HepG2 (cell line): ENCODE data around the gene RBP4. TPM values are rescaled to one million over a fixed set of nuclear protein-coding genes. Genes with fewer than 3 reads are reported as not detected.
A peak's percentile ranks its signal among the peaks of the same experiment; 100 is the strongest.

Experiments used
- GTF3A ChIP-seq: sonication (generic); formaldehyde crosslinking; conservative IDR thresholded peaks from 2 replicates; pipeline ENCODE4 v1.4.0; 2020; ENCODE audit warnings: mild to moderate bottlenecking, missing genetic modification reagents
- HNRNPK ChIP-seq: fragments of 200-400 bp; formaldehyde crosslinking; IDR thresholded peaks from 2 replicates; pipeline ENCODE4 v1.6.1; 2018; ENCODE audit warnings: low read length, low read depth, moderate library complexity, mild to moderate bottlenecking; ENCODE audit not compliant: poor library complexity, severe bottlenecking
- HOXA7 ChIP-seq: sonication (generic); formaldehyde crosslinking; IDR thresholded peaks from 2 replicates; pipeline ENCODE4 v1.8.1; 2022; ENCODE audit warnings: mild to moderate bottlenecking, missing genetic modification reagents, moderate library complexity
- KDM4B ChIP-seq: sonication (generic); formaldehyde crosslinking; IDR thresholded peaks from 2 replicates; pipeline ENCODE4 v1.4.0; 2020; ENCODE audit warnings: missing genetic modification reagents
- ZFYVE20 ChIP-seq: sonication (generic); formaldehyde crosslinking; IDR thresholded peaks from 2 replicates; pipeline ENCODE4 v1.8.0; 2023; ENCODE audit warnings: low read depth, mild to moderate bottlenecking, moderate library complexity, missing genetic modification reagents, borderline replicate concordance
- ZNF232 ChIP-seq: sonication (generic); formaldehyde crosslinking; IDR thresholded peaks from 2 replicates; pipeline ENCODE4 v1.4.0; 2020; ENCODE audit warnings: missing genetic modification reagents, borderline replicate concordance
- ZNF432 ChIP-seq: sonication (generic); formaldehyde crosslinking; IDR thresholded peaks from 2 replicates; pipeline ENCODE4 v1.5.0; 2020; ENCODE audit warnings: missing genetic modification reagents, mild to moderate bottlenecking, borderline replicate concordance
- polyA plus RNA-seq, 8 experiments: library from polyadenylated mRNA; depleted of rRNA in 3 of 8; stranded (reverse) in 7 of 8; unstranded in 1 of 8; fragments of >200 nt; fragmentation: Illumina TruSeq in 4 of 8; extraction: Trizol in 4 of 8; gene quantifications; 2 replicates each; pipeline versions ENCODE4 v1.2.1 to v1.2.3, GENCODE V29; 2011 to 2016; ENCODE audit warnings: low read depth in 4 of 8, missing spikeins in 1 of 8, mixed read lengths in 1 of 8; ENCODE audit not compliant: insufficient read depth in 1 of 8
- total RNA-seq, 5 experiments: library from RNA; depleted of rRNA; stranded (reverse); fragments of >200 nt; fragmentation: Illumina TruSeq; extraction: Trizol; gene quantifications; 2 replicates each; pipeline ENCODE4 v1.2.3, GENCODE V29; 2016; ENCODE audit warnings: low read depth in 1 of 5
- TF ChIP-seq, protein P1 (sequence below): sonication (generic); formaldehyde crosslinking; IDR thresholded peaks from 2 replicates; pipeline ENCODE4 v1.4.0; 2020; ENCODE audit warnings: low read depth, missing genetic modification reagents
- TF ChIP-seq, protein P2 (sequence below): sonication (generic); formaldehyde crosslinking; IDR thresholded peaks from 2 replicates; pipeline ENCODE4 v1.4.0; 2020; ENCODE audit warnings: missing genetic modification reagents, borderline replicate concordance
- TF ChIP-seq, protein P3 (sequence below): sonication (generic); formaldehyde crosslinking; IDR thresholded peaks from 2 replicates; pipeline ENCODE4 v1.9.0; 2021; ENCODE audit warnings: mild to moderate bottlenecking, missing genetic modification reagents
- TF ChIP-seq, protein P4 (sequence below): sonication (generic); formaldehyde crosslinking; IDR thresholded peaks from 2 replicates; pipeline ENCODE4 v1.4.0; 2020; ENCODE audit warnings: low read depth, mild to moderate bottlenecking, missing genetic modification reagents

RBP4 gene
- total and polyA plus RNA-seq, 2 of the 13 experiments (the other 11 are each of a cell fraction or from before 2014, with no cell fraction given): 642 to 931 TPM

DNA sequence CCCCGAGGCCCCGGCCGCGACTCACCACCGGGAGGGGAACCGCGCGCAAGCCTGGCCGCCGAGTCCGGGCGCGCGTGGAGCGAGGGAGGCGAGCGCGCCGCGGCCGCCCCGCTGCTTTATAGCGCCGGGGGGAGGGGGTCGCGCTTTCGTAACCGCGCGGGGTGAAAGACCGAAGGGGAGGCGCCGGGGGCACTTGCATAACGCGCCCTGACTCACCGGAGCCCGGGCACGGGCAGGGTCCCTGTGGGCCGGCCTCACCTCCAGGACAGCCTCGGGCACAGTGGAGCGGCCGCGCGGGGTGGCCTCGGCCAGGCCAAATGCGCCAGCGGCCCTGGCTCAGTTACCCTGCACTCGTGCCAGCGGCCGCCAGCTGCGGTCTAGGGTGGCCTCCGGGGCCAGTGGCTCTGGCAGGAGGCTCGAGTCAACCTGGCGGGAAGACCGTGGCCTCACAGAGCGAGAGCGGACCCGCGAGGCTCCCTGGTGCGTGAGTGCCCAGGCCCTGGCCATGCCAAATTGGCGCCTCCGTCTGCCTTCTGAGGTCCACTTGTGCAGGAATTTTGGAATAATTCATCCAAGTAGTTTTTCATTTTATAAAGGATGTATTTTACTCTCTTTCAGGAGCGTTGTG, at the start of gene RBP4 (continued):
- TF ChIP-seq, protein P1, sequence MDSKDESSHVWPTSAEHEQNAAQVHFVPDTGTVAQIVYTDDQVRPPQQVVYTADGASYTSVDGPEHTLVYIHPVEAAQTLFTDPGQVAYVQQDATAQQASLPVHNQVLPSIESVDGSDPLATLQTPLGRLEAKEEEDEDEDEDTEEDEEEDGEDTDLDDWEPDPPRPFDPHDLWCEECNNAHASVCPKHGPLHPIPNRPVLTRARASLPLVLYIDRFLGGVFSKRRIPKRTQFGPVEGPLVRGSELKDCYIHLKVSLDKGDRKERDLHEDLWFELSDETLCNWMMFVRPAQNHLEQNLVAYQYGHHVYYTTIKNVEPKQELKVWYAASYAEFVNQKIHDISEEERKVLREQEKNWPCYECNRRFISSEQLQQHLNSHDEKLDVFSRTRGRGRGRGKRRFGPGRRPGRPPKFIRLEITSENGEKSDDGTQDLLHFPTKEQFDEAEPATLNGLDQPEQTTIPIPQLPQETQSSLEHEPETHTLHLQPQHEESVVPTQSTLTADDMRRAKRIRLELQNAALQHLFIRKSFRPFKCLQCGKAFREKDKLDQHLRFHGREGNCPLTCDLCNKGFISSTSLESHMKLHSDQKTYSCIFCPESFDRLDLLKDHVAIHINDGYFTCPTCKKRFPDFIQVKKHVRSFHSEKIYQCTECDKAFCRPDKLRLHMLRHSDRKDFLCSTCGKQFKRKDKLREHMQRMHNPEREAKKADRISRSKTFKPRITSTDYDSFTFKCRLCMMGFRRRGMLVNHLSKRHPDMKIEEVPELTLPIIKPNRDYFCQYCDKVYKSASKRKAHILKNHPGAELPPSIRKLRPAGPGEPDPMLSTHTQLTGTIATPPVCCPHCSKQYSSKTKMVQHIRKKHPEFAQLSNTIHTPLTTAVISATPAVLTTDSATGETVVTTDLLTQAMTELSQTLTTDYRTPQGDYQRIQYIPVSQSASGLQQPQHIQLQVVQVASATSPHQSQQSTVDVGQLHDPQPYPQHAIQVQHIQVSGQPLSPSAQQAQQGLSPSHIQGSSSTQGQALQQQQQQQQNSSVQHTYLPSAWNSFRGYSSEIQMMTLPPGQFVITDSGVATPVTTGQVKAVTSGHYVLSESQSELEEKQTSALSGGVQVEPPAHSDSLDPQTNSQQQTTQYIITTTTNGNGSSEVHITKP (CRISPR knock-in tag): peak; percentile 62
- TF ChIP-seq HOXA7 (no peak), ZNF232 (CRISPR knock-in tag) (peak; percentile 16; the same call in 1 of the 2 replicates), GTF3A (CRISPR knock-in tag) (no peak), HNRNPK (peak; percentile 81), KDM4B (CRISPR knock-in tag) (peak; percentile 56), ZFYVE20 (CRISPR knock-in tag) (no peak; the same call in 1 of the 2 replicates), ZNF432 (no peak)
- TF ChIP-seq, protein P2, sequence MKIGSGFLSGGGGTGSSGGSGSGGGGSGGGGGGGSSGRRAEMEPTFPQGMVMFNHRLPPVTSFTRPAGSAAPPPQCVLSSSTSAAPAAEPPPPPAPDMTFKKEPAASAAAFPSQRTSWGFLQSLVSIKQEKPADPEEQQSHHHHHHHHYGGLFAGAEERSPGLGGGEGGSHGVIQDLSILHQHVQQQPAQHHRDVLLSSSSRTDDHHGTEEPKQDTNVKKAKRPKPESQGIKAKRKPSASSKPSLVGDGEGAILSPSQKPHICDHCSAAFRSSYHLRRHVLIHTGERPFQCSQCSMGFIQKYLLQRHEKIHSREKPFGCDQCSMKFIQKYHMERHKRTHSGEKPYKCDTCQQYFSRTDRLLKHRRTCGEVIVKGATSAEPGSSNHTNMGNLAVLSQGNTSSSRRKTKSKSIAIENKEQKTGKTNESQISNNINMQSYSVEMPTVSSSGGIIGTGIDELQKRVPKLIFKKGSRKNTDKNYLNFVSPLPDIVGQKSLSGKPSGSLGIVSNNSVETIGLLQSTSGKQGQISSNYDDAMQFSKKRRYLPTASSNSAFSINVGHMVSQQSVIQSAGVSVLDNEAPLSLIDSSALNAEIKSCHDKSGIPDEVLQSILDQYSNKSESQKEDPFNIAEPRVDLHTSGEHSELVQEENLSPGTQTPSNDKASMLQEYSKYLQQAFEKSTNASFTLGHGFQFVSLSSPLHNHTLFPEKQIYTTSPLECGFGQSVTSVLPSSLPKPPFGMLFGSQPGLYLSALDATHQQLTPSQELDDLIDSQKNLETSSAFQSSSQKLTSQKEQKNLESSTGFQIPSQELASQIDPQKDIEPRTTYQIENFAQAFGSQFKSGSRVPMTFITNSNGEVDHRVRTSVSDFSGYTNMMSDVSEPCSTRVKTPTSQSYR (CRISPR knock-in tag): peak; percentile 94
- TF ChIP-seq, protein P3, sequence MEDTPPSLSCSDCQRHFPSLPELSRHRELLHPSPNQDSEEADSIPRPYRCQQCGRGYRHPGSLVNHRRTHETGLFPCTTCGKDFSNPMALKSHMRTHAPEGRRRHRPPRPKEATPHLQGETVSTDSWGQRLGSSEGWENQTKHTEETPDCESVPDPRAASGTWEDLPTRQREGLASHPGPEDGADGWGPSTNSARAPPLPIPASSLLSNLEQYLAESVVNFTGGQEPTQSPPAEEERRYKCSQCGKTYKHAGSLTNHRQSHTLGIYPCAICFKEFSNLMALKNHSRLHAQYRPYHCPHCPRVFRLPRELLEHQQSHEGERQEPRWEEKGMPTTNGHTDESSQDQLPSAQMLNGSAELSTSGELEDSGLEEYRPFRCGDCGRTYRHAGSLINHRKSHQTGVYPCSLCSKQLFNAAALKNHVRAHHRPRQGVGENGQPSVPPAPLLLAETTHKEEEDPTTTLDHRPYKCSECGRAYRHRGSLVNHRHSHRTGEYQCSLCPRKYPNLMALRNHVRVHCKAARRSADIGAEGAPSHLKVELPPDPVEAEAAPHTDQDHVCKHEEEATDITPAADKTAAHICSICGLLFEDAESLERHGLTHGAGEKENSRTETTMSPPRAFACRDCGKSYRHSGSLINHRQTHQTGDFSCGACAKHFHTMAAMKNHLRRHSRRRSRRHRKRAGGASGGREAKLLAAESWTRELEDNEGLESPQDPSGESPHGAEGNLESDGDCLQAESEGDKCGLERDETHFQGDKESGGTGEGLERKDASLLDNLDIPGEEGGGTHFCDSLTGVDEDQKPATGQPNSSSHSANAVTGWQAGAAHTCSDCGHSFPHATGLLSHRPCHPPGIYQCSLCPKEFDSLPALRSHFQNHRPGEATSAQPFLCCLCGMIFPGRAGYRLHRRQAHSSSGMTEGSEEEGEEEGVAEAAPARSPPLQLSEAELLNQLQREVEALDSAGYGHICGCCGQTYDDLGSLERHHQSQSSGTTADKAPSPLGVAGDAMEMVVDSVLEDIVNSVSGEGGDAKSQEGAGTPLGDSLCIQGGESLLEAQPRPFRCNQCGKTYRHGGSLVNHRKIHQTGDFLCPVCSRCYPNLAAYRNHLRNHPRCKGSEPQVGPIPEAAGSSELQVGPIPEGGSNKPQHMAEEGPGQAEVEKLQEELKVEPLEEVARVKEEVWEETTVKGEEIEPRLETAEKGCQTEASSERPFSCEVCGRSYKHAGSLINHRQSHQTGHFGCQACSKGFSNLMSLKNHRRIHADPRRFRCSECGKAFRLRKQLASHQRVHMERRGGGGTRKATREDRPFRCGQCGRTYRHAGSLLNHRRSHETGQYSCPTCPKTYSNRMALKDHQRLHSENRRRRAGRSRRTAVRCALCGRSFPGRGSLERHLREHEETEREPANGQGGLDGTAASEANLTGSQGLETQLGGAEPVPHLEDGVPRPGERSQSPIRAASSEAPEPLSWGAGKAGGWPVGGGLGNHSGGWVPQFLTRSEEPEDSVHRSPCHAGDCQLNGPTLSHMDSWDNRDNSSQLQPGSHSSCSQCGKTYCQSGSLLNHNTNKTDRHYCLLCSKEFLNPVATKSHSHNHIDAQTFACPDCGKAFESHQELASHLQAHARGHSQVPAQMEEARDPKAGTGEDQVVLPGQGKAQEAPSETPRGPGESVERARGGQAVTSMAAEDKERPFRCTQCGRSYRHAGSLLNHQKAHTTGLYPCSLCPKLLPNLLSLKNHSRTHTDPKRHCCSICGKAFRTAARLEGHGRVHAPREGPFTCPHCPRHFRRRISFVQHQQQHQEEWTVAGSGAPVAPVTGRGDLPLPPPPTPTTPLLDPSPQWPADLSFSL: no peak
- TF ChIP-seq, protein P4, sequence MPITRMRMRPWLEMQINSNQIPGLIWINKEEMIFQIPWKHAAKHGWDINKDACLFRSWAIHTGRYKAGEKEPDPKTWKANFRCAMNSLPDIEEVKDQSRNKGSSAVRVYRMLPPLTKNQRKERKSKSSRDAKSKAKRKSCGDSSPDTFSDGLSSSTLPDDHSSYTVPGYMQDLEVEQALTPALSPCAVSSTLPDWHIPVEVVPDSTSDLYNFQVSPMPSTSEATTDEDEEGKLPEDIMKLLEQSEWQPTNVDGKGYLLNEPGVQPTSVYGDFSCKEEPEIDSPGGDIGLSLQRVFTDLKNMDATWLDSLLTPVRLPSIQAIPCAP: no peak
